Transverse colon (tissue), 4 donors: Measurements from ENCODE around the gene DYRK4. TPM values are rescaled to one million over a fixed set of nuclear protein-coding genes. Genes with fewer than 3 reads are reported as not detected.

Source experiments
- DNase-seq: peaks from one replicate; pipeline ENCODE4 v3.0.0-alpha.2; 2019
- H3K27ac ChIP-seq, 4 donors: fragments of 200-600 bp; sonication (generic); 2 replicates each; pipeline ENCODE4 v1.5.1; 2016 to 2018; ENCODE audit warnings: inconsistent platforms in 4 of 4
- H3K27me3 ChIP-seq: fragments of 200-600 bp; sonication (generic); 2 replicates; pipeline ENCODE4 v1.5.1; 2017; ENCODE audit warnings: inconsistent platforms
- H3K36me3 ChIP-seq, 4 donors: fragments of 200-600 bp; sonication (generic); 2 replicates each; pipeline ENCODE4 v1.5.1; 2017 to 2019; ENCODE audit warnings: inconsistent platforms in 4 of 4
- H3K4me1 ChIP-seq, 4 donors: fragments of 200-600 bp; sonication (generic); 2 replicates each; pipeline ENCODE4 v1.5.1; 2017 to 2020; ENCODE audit warnings: inconsistent platforms in 4 of 4
- H3K4me3 ChIP-seq, 4 donors: fragments of 200-600 bp; sonication (generic); 1 replicate in 1 of 4; 2 replicates in 3 of 4; pipeline versions ENCODE4 v1.5.1 to v1.6.1; 2017 to 2019; ENCODE audit warnings: inconsistent platforms in 4 of 4
- H3K9me3 ChIP-seq, 2 donors: fragments of 200-600 bp; sonication (generic); 2 replicates each; pipeline ENCODE4 v1.5.1; 2017 to 2019; ENCODE audit warnings: inconsistent platforms in 2 of 2
- CTCF ChIP-seq, 5 experiments: fragments of 200-600 bp in 3 of 5; fragments of 450-650 bp in 2 of 5; sonication (generic) in 3 of 5; IDR thresholded peaks; 1 replicate in 2 of 5; 2 replicates in 3 of 5; pipeline ENCODE4 v1.5.1; 2016 to 2017; ENCODE audit warnings: antibody characterized with exemption in 5 of 5, inconsistent platforms in 3 of 5, mild to moderate bottlenecking in 2 of 5, moderate library complexity in 1 of 5
- EP300 ChIP-seq: sonication (generic); formaldehyde crosslinking; IDR thresholded peaks from one replicate; pipeline ENCODE4 v1.6.1; 2017; ENCODE audit warnings: antibody characterized with exemption, low read depth
- POLR2A ChIP-seq: fragments of 450-650 bp; IDR thresholded peaks from one replicate; pipeline ENCODE4 v1.6.1; 2016; ENCODE audit warnings: antibody characterized with exemption, mild to moderate bottlenecking, moderate library complexity
- POLR2AphosphoS5 ChIP-seq, 3 donors: sonication (generic); formaldehyde crosslinking; IDR thresholded peaks; one replicate each; pipeline ENCODE4 v1.6.1; 2016; ENCODE audit warnings: antibody characterized with exemption in 3 of 3
- WGBS, 2 donors: methylation state at CpG; one replicate each; pipeline ENCODE4 v1.1.5; 2018; ENCODE audit warnings: low coverage in 1 of 2; 5-methylcytosine and 5-hydroxymethylcytosine counted together
- in situ Hi-C, 4 donors: fragments of 200-750 bp; cut with MboI; loops; one replicate each; pipeline versions ENCODE4 v1.15.0 to v1.15.1; 2017; ENCODE audit warnings: low sequenced_read_pairs in 3 of 4, low pct_ligation_motif_present in 1 of 4, low pct_unique_long_range_greater_than_20kb in 1 of 4
- intact Hi-C: fragments of 100-400 bp; cut with DNase I; formaldehyde crosslinking; loops from one replicate; pipeline ENCODE4 v1.15.1; 2023; ENCODE audit warnings: low total_unique reads
- total RNA-seq, 4 donors: library from RNA; depleted of rRNA; stranded (reverse); fragments of >200 nt; gene quantifications; one replicate each; pipeline ENCODE4 v1.1.0, GENCODE V29; 2016

The DYRK4 gene
- total RNA-seq, 4 donors from 2014 or later, result 20.3 to 120 (median 22.4) TPM

- H3K36me3 ChIP-seq, result no peaks in the 10 kb centered on the region
- in situ Hi-C loops (loop anchor here in 3 of 4 donors (25.0 kb wide), 1 partner anchor 182 kb away; no protein-coding TSS in a partner anchor), intact Hi-C loops (no loop called here)
- DNase-seq, result no peak
- WGBS, 2 donors, result 55% methylated on average over 3 of the region's 3 CpGs; no CpG with 5 or more reads in 1 of the 2 donors
- no peaks in the 10 kb centered on the region for H3K9me3 ChIP-seq
- H3K27ac ChIP-seq, result no peak overlapping the region
- no peak overlapping the region for H3K4me3 ChIP-seq
- peaks cover 3% of the 10 kb centered on the region for H3K27me3 ChIP-seq
- no peak for TF ChIP-seq POLR2A
- TF ChIP-seq POLR2AphosphoS5 (IDR thresholded peaks at IDR 0.05), result no peak
- TF ChIP-seq CTCF (IDR thresholded peaks at IDR 0.05), result no peak
- no peak for TF ChIP-seq EP300
- no peaks in the 10 kb centered on the region for H3K4me1 ChIP-seq
These were observed 18.3 kb downstream of the DYRK4 start for GRCh38 chr12:4580281-4580688.

GRCh38 chr12:4584281-4584680, 22.3 kb downstream of the DYRK4 start:
- in situ Hi-C loops (loop anchor here in 3 of 4 donors (25.0 kb wide), 1 partner anchor 178 kb away; no protein-coding TSS in a partner anchor), intact Hi-C loops (no loop called here)
- no peak for DNase-seq
- no peak overlapping the region for H3K27ac ChIP-seq
- H3K4me3 ChIP-seq, result no peak overlapping the region
- H3K4me1 ChIP-seq, result no peaks in the 10 kb centered on the region
- no peaks in the 10 kb centered on the region for H3K27me3 ChIP-seq
- no peaks in the 10 kb centered on the region for H3K36me3 ChIP-seq
- WGBS, 2 donors, result 76 to 78% methylated on average over 4 to 6 of the region's 6 CpGs
- TF ChIP-seq CTCF (IDR thresholded peaks at IDR 0.05) (no peak), POLR2A (no peak), EP300 (no peak), POLR2AphosphoS5 (IDR thresholded peaks at IDR 0.05) (no peak)
- H3K9me3 ChIP-seq, result no peaks in the 10 kb centered on the region

GRCh38 chr12:4584896-4585295, 22.9 kb downstream of the DYRK4 start:
- in situ Hi-C loops (loop anchor here in 3 of 4 donors (25.0 kb wide), 1 partner anchor 177 kb away; no protein-coding TSS in a partner anchor), intact Hi-C loops (no loop called here)
- H3K27me3 ChIP-seq, result no peaks in the 10 kb centered on the region
- DNase-seq, result no peak
- H3K4me1 ChIP-seq, result no peaks in the 10 kb centered on the region
- WGBS, 2 donors, result 85 to 95% methylated on average over 7 of the region's 7 CpGs
- no peaks in the 10 kb centered on the region for H3K36me3 ChIP-seq
- no peak overlapping the region for H3K27ac ChIP-seq
- H3K9me3 ChIP-seq, result no peaks in the 10 kb centered on the region
- H3K4me3 ChIP-seq, result no peak overlapping the region
- no peak for TF ChIP-seq EP300
- TF ChIP-seq POLR2A, result no peak
- no peak for TF ChIP-seq POLR2AphosphoS5 (IDR thresholded peaks at IDR 0.05)

- H3K27me3 ChIP-seq, result no peaks in the 10 kb centered on the region
- no peaks in the 10 kb centered on the region for H3K36me3 ChIP-seq
- DNase-seq, result no peak
- 50% methylated on average over 5 of the region's 5 CpGs; no CpG with 5 or more reads in 1 of the 2 donors for WGBS, 2 donors
- TF ChIP-seq POLR2AphosphoS5 (IDR thresholded peaks at IDR 0.05) (no peak), POLR2A (no peak), CTCF (IDR thresholded peaks at IDR 0.05) (no peak), EP300 (no peak)
- H3K9me3 ChIP-seq, result no peaks in the 10 kb centered on the region
- intact Hi-C loops (no loop called here), in situ Hi-C loops (loop anchor here in 3 of 4 donors (25.0 kb wide), 1 partner anchor 176 kb away; no protein-coding TSS in a partner anchor)
- H3K4me1 ChIP-seq, result peaks cover 0 to 4% (median 0%) of the 10 kb centered on the region in 4 donors
- H3K4me3 ChIP-seq, result no peak overlapping the region
- H3K27ac ChIP-seq, result no peak overlapping the region
These were observed 24.5 kb downstream of the DYRK4 start for GRCh38 chr12:4586500-4586899.

- Histone ChIP-seq H3K36me3 (no peaks in the 10 kb centered on the region), H3K27me3 (no peaks in the 10 kb centered on the region), H3K4me1 (peaks cover 0 to 4% (median 0%) of the 10 kb centered on the region in 4 donors), H3K4me3 (no peak overlapping the region), H3K27ac (no peak overlapping the region), H3K9me3 (no peaks in the 10 kb centered on the region)
- 73 to 76% methylated on average over 7 to 9 of the region's 9 CpGs for WGBS, 2 donors
- TF ChIP-seq POLR2A (no peak), CTCF (IDR thresholded peaks at IDR 0.05) (no peak), EP300 (no peak), POLR2AphosphoS5 (IDR thresholded peaks at IDR 0.05) (no peak)
- in situ Hi-C loops (loop anchor here in 3 of 4 donors (25.0 kb wide), 1 partner anchor 175 kb away; no protein-coding TSS in a partner anchor), intact Hi-C loops (no loop called here)
- no peak for DNase-seq
These were observed 25.1 kb downstream of the DYRK4 start for GRCh38 chr12:4587108-4587507.
